Liver (tissue), 9 donors: ENCODE data around the gene ACTN2. TPM values are rescaled to one million over a fixed set of nuclear protein-coding genes. Genes with fewer than 3 reads are reported as not detected.

ENCODE experiments used
- DNase-seq: peaks from one replicate; pipeline ENCODE4 v3.0.0-alpha.2; 2017; ENCODE audit warnings: low spot score
- H3K27ac ChIP-seq, 2 donors: one replicate each; pipeline ENCODE4 v1.7.0; 2013; ENCODE audit warnings: inconsistent platforms in 2 of 2, low read length in 2 of 2, control low read depth in 1 of 2, low read depth in 1 of 2, mild to moderate bottlenecking in 1 of 2
- H3K27me3 ChIP-seq, 4 donors: one replicate each; pipeline versions ENCODE4 v1.6.1 to v1.7.0; 2013; ENCODE audit warnings: low read length in 3 of 4, inconsistent platforms in 1 of 4, mild to moderate bottlenecking in 1 of 4, moderate library complexity in 1 of 4; ENCODE audit not compliant: control insufficient read depth in 4 of 4, insufficient read depth in 4 of 4
- H3K36me3 ChIP-seq, 4 donors: one replicate each; pipeline versions ENCODE4 v1.6.1 to v1.7.0; 2013; ENCODE audit warnings: low read length in 3 of 4, mild to moderate bottlenecking in 3 of 4, low read depth in 1 of 4, moderate library complexity in 1 of 4; ENCODE audit not compliant: control insufficient read depth in 4 of 4, insufficient read depth in 3 of 4
- H3K4me1 ChIP-seq, 4 donors: one replicate each; pipeline versions ENCODE4 v1.6.1 to v1.7.0; 2013; ENCODE audit warnings: low read length in 3 of 4, mild to moderate bottlenecking in 3 of 4, moderate library complexity in 1 of 4; ENCODE audit not compliant: control insufficient read depth in 4 of 4, insufficient read depth in 4 of 4
- H3K4me3 ChIP-seq, 3 donors: one replicate each; pipeline versions ENCODE4 v1.6.1 to v1.7.0; 2013; ENCODE audit warnings: low read length in 3 of 3, control low read depth in 1 of 3, low read depth in 1 of 3, mild to moderate bottlenecking in 1 of 3
- H3K9ac ChIP-seq, 2 donors: one replicate each; pipeline ENCODE4 v1.7.0; 2013; ENCODE audit warnings: low read length in 2 of 2, mild to moderate bottlenecking in 2 of 2, moderate library complexity in 2 of 2, control low read depth in 1 of 2, low read depth in 1 of 2
- H3K9me3 ChIP-seq, 4 donors: one replicate each; pipeline versions ENCODE4 v1.6.1 to v1.7.0; 2013; ENCODE audit warnings: low read length in 3 of 4; ENCODE audit not compliant: control insufficient read depth in 4 of 4
- EGR1 ChIP-seq, 2 donors: IDR thresholded peaks; 2 replicates each; pipeline ENCODE4 v1.6.1; 2016 to 2018; ENCODE audit warnings: antibody characterized with exemption in 2 of 2, low read depth in 2 of 2
- FOXA1 ChIP-seq: IDR thresholded peaks from 2 replicates; pipeline ENCODE4 v1.6.1; 2016; ENCODE audit warnings: antibody characterized with exemption
- FOXA2 ChIP-seq: IDR thresholded peaks from 2 replicates; pipeline ENCODE4 v1.6.1; 2016; ENCODE audit warnings: antibody characterized with exemption
- GABPA ChIP-seq, 2 donors: IDR thresholded peaks in 1 of 2; conservative IDR thresholded peaks in 1 of 2; 2 replicates each; pipeline ENCODE4 v1.6.1; 2016; ENCODE audit warnings: antibody characterized with exemption in 2 of 2, mild to moderate bottlenecking in 1 of 2, moderate library complexity in 1 of 2
- HNF4A ChIP-seq, 2 donors: conservative IDR thresholded peaks; 2 replicates each; pipeline ENCODE4 v1.6.1; 2016; ENCODE audit warnings: antibody characterized with exemption in 2 of 2, mild to moderate bottlenecking in 2 of 2
- NR2F2 ChIP-seq: IDR thresholded peaks from 2 replicates; pipeline ENCODE4 v1.6.1; 2016; ENCODE audit warnings: antibody characterized with exemption
- SP1 ChIP-seq: IDR thresholded peaks from 2 replicates; pipeline ENCODE4 v1.6.1; 2018; ENCODE audit warnings: antibody characterized with exemption, mild to moderate bottlenecking
- TAF1 ChIP-seq: conservative IDR thresholded peaks from 2 replicates; pipeline ENCODE4 v1.6.1; 2016; ENCODE audit warnings: antibody characterized with exemption, mild to moderate bottlenecking
- YY1 ChIP-seq: IDR thresholded peaks from 2 replicates; pipeline ENCODE4 v1.6.1; 2016; ENCODE audit warnings: antibody characterized with exemption, mild to moderate bottlenecking
- WGBS: extraction: QIAGEN DNeasy Blood & Tissue Kit; methylation state at CpG from one replicate; pipeline ENCODE4 v1.1.7; 2013; 5-methylcytosine and 5-hydroxymethylcytosine counted together
- polyA plus RNA-seq, 2 donors: library from polyadenylated mRNA; stranded (reverse) in 1 of 2; unstranded in 1 of 2; fragments of 200-250 nt in 1 of 2; fragments of >200 nt in 1 of 2; fragmentation: Nextera tagmentation in 1 of 2; extraction: Ambion mirVana in 1 of 2; gene quantifications; one replicate each; pipeline versions ENCODE4 v1.2.1 to v1.2.3, GENCODE V29; 2013 to 2015
- total RNA-seq, 2 donors: library from RNA; depleted of rRNA; stranded (reverse); fragments of >200 nt; gene quantifications; one replicate each; pipeline ENCODE4 v1.2.3, GENCODE V29; 2014
- TF ChIP-seq, protein P1 (sequence below): IDR thresholded peaks from 2 replicates; pipeline ENCODE4 v1.6.1; 2016; ENCODE audit warnings: antibody characterized with exemption
- TF ChIP-seq, protein P2 (sequence below): fragments of 150-350 bp; IDR thresholded peaks from 2 replicates; pipeline ENCODE4 v1.5.1; 2017; ENCODE audit warnings: improper control_type of control experiment, low read depth, low read length; ENCODE audit not compliant: missing input control
- TF ChIP-seq, protein P3 (sequence below): IDR thresholded peaks from 2 replicates; pipeline ENCODE4 v1.6.1; 2016; ENCODE audit warnings: antibody characterized with exemption
- TF ChIP-seq, protein P4 (sequence below): IDR thresholded peaks from 2 replicates; pipeline ENCODE4 v1.6.1; 2016; ENCODE audit warnings: antibody characterized with exemption
- donor health status: healthy.
- donor health status: healthy.
- donor health status: healthy.
- donor health status: healthy.
- donor health status: healthy.

ACTN2 gene
- total and polyA plus RNA-seq, 4 donors, result 0.08 to 0.81 (median 0.15) TPM

DNA sequence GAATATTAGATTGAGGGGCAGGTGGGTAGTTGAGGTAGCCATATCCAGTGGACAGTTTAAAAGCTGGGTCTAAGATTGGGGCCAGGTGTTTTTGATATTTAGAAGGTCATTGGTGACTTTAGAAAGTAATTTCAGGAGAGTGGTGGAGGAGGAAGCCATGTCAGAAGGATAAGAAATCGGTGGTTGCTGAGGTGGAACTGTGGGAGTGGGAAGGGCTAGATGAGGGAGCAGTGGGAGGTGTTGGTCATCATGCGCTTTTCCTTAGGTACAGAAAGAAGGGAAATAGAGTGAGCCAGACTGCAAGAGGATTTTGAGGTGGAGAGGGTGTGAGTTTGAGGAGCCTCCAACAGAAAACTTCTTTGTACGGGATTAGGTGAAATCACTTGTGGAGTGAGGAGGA, 116.0 kb downstream of the ACTN2 start:
- Histone ChIP-seq H3K4me3 (no peak overlapping the region), H3K36me3 (peaks cover 0 to 6% (median 4%) of the 10 kb centered on the region in 4 donors), H3K4me1 (peaks cover 0 to 5% (median 0%) of the 10 kb centered on the region in 4 donors), H3K27ac (no peak overlapping the region), H3K27me3 (no peaks in the 10 kb centered on the region), H3K9me3 (no peaks in the 10 kb centered on the region), H3K9ac (no peak overlapping the region)
- TF ChIP-seq, protein P1, sequence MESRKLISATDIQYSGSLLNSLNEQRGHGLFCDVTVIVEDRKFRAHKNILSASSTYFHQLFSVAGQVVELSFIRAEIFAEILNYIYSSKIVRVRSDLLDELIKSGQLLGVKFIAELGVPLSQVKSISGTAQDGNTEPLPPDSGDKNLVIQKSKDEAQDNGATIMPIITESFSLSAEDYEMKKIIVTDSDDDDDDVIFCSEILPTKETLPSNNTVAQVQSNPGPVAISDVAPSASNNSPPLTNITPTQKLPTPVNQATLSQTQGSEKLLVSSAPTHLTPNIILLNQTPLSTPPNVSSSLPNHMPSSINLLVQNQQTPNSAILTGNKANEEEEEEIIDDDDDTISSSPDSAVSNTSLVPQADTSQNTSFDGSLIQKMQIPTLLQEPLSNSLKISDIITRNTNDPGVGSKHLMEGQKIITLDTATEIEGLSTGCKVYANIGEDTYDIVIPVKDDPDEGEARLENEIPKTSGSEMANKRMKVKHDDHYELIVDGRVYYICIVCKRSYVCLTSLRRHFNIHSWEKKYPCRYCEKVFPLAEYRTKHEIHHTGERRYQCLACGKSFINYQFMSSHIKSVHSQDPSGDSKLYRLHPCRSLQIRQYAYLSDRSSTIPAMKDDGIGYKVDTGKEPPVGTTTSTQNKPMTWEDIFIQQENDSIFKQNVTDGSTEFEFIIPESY, result no peak
- WGBS, result 91% methylated on average over 3 of the region's 3 CpGs
- no peak for DNase-seq

DNA sequence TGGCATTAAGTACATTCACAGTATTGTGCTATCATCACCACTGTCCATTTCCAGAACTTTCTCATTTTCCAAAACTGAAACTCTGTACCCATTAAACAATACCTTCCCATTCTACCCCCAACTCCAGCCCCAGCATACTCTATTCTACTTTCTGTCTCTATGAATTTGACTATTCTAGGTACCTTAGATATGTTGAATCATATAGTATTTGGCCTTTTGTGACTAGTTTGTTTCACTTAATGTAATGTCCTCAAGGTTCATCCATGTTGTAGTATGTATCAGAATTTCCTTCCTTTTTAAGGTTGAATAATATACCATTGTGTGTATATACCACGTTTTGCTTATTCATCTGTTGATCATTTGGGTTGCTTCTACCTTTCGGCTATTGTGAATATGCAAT, 120.3 kb downstream of the ACTN2 start:
- WGBS, result 96% methylated on average over 2 of the region's 2 CpGs

More for the DNA sequence above, 120.3 kb downstream of the ACTN2 start:
- no peaks in the 10 kb centered on the region for H3K9me3 ChIP-seq
- H3K4me1 ChIP-seq, result peaks cover 3 to 15% (median 14%) of the 10 kb centered on the region in 4 donors
- DNase-seq, result no peak
- peaks cover 0 to 17% (median 11%) of the 10 kb centered on the region in 4 donors for H3K36me3 ChIP-seq
- TF ChIP-seq FOXA2 (no peak), GABPA (IDR thresholded peaks at IDR 0.05 in 1 of 2, conservative IDR thresholded peaks at IDR 0.05 in 1 of 2) (no peak), NR2F2 (no peak), TAF1 (no peak), HNF4A (conservative IDR thresholded peaks at IDR 0.05) (no peak), YY1 (no peak), EGR1 (IDR thresholded peaks at IDR 0.05; ENCODE audit: low read depth in 2 of 2) (no peak), SP1 (no peak), FOXA1 (no peak)
- TF ChIP-seq, protein P2, sequence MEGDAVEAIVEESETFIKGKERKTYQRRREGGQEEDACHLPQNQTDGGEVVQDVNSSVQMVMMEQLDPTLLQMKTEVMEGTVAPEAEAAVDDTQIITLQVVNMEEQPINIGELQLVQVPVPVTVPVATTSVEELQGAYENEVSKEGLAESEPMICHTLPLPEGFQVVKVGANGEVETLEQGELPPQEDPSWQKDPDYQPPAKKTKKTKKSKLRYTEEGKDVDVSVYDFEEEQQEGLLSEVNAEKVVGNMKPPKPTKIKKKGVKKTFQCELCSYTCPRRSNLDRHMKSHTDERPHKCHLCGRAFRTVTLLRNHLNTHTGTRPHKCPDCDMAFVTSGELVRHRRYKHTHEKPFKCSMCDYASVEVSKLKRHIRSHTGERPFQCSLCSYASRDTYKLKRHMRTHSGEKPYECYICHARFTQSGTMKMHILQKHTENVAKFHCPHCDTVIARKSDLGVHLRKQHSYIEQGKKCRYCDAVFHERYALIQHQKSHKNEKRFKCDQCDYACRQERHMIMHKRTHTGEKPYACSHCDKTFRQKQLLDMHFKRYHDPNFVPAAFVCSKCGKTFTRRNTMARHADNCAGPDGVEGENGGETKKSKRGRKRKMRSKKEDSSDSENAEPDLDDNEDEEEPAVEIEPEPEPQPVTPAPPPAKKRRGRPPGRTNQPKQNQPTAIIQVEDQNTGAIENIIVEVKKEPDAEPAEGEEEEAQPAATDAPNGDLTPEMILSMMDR, result no peak
- TF ChIP-seq, protein P3, sequence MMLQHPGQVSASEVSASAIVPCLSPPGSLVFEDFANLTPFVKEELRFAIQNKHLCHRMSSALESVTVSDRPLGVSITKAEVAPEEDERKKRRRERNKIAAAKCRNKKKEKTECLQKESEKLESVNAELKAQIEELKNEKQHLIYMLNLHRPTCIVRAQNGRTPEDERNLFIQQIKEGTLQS, result no peak
- TF ChIP-seq, protein P1, result no peak
- TF ChIP-seq, protein P4, sequence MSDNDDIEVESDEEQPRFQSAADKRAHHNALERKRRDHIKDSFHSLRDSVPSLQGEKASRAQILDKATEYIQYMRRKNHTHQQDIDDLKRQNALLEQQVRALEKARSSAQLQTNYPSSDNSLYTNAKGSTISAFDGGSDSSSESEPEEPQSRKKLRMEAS, result no peak
- H3K9ac ChIP-seq, result no peak overlapping the region
- no peaks in the 10 kb centered on the region for H3K27me3 ChIP-seq
- no peak overlapping the region for H3K27ac ChIP-seq
- H3K4me3 ChIP-seq, result no peak overlapping the region
